Right lobe of liver (tissue), 4 donors: ENCODE data around the gene AMELX.

Experiments used
- POLR2A ChIP-seq: fragments of 450-650 bp; IDR thresholded peaks from one replicate; pipeline ENCODE4 v1.6.1; 2017; ENCODE audit warnings: antibody characterized with exemption, mild to moderate bottlenecking
- TF ChIP-seq, protein P1 (sequence below), 4 donors: fragments of 200-600 bp in 3 of 4; fragments of 450-650 bp in 1 of 4; IDR thresholded peaks; one replicate each; pipeline versions ENCODE4 v1.5.1 to v1.8.0; 2016 to 2022; ENCODE audit warnings: antibody characterized with exemption in 4 of 4, mild to moderate bottlenecking in 2 of 4
- donor health status: DM: no; HTN: no; CAD: no.
- donor health status: DM: no; HTN: no; CAD: no.
- donor health status: DM: no; HTN: yes; CAD: no.

DNA sequence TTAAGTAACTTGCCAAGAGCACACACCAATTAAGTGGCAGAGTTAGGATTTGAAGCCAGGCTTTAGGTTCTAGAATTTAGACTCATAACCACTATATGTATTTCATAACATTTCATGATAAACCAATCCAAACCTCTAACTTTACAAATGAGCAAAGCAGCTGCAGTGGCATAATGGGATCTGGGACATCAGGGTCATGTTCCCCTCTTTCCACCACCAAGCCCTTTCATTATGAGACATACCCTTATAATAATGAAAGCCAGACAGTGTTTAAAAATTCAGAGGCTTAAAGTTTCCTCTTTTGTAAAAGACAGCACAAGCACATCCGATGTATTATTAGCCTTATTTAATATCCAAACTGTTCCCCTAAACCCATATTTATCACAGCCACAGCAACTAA, 28.3 kb upstream of the AMELX start:
- TF ChIP-seq POLR2A, result no peak
- TF ChIP-seq, protein P1, sequence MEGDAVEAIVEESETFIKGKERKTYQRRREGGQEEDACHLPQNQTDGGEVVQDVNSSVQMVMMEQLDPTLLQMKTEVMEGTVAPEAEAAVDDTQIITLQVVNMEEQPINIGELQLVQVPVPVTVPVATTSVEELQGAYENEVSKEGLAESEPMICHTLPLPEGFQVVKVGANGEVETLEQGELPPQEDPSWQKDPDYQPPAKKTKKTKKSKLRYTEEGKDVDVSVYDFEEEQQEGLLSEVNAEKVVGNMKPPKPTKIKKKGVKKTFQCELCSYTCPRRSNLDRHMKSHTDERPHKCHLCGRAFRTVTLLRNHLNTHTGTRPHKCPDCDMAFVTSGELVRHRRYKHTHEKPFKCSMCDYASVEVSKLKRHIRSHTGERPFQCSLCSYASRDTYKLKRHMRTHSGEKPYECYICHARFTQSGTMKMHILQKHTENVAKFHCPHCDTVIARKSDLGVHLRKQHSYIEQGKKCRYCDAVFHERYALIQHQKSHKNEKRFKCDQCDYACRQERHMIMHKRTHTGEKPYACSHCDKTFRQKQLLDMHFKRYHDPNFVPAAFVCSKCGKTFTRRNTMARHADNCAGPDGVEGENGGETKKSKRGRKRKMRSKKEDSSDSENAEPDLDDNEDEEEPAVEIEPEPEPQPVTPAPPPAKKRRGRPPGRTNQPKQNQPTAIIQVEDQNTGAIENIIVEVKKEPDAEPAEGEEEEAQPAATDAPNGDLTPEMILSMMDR (IDR thresholded peaks at IDR 0.05), result no peak
